ENCODE measurements around the gene NR2C2.

DNA sequence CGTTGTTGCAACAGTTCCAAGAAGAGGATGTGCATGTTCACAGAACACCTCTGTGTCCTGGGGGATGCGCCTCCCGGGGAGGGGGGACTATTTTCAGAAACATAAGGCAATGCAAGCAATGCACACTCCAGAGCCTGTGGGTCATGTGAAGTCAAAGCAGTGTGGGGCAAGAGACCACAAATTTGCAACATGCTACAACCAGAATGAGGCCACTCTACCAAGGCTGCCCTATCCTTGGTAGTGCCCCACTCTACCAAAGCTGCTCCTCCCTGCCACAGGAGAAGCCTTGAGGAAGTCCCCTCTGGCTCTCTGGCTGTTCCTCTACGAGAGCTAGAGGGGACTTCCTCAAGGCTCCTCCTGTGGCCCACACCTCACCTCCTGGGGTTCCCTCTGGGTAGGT, 8.4 kb upstream of the NR2C2 start:
- TF ChIP-seq, protein P1, sequence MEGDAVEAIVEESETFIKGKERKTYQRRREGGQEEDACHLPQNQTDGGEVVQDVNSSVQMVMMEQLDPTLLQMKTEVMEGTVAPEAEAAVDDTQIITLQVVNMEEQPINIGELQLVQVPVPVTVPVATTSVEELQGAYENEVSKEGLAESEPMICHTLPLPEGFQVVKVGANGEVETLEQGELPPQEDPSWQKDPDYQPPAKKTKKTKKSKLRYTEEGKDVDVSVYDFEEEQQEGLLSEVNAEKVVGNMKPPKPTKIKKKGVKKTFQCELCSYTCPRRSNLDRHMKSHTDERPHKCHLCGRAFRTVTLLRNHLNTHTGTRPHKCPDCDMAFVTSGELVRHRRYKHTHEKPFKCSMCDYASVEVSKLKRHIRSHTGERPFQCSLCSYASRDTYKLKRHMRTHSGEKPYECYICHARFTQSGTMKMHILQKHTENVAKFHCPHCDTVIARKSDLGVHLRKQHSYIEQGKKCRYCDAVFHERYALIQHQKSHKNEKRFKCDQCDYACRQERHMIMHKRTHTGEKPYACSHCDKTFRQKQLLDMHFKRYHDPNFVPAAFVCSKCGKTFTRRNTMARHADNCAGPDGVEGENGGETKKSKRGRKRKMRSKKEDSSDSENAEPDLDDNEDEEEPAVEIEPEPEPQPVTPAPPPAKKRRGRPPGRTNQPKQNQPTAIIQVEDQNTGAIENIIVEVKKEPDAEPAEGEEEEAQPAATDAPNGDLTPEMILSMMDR (IDR thresholded peaks at IDR 0.05): no peak
- TF ChIP-seq POLR2A (IDR thresholded peaks at IDR 0.05): no peak
